CD8-positive, alpha-beta memory T cell (primary cell): ENCODE data around the gene CIAO3. TPM values are rescaled to one million over a fixed set of nuclear protein-coding genes. Genes with fewer than 3 reads are reported as not detected.

ENCODE experiments used
- CTCF ChIA-PET: fragments of 350-600 bp; sonication (Branson Sonifier 250); formaldehyde crosslinking; loops from one replicate; lab custom pipeline; 2021; ENCODE audit warnings: antibody characterized with exemption; lab: Charles Lee
- POLR2A ChIA-PET: fragments of 350-600 bp; sonication (Branson Sonifier 250); formaldehyde crosslinking; loops from one replicate; lab custom pipeline; 2021; ENCODE audit warnings: antibody characterized with exemption; lab: Charles Lee
- DNase-seq, 5 donors: peaks; one replicate each; pipeline versions ENCODE4 v3.0.0 to v3.0.0-alpha.2; 2020 to 2022; ENCODE audit warnings: mixed read lengths in 1 of 5
- H3K27ac ChIP-seq: one replicate; pipeline ENCODE4 v1.7.0; 2013; ENCODE audit warnings: low read depth, mild to moderate bottlenecking, low read length, moderate library complexity
- H3K27me3 ChIP-seq: 2 replicates; pipeline ENCODE4 v1.7.0; 2013; ENCODE audit warnings: low read length, mild to moderate bottlenecking; ENCODE audit not compliant: insufficient read depth, poor library complexity, severe bottlenecking
- H3K36me3 ChIP-seq: 2 replicates; pipeline ENCODE4 v1.7.0; 2013; ENCODE audit warnings: mild to moderate bottlenecking, low read length, moderate library complexity; ENCODE audit not compliant: insufficient read depth
- H3K4me1 ChIP-seq: 2 replicates; pipeline ENCODE4 v1.7.0; 2013; ENCODE audit warnings: mild to moderate bottlenecking, low read length, moderate library complexity; ENCODE audit not compliant: insufficient read depth
- H3K4me3 ChIP-seq: 2 replicates; pipeline ENCODE4 v1.7.0; 2013; ENCODE audit warnings: mild to moderate bottlenecking, low read length
- H3K9me3 ChIP-seq: 2 replicates; pipeline ENCODE4 v1.7.0; 2013; ENCODE audit warnings: mild to moderate bottlenecking, low read length
- H3K27ac Mint-ChIP-seq, 8 donors: one replicate each; pipeline ENCODE4 v1.8.0; 2020 to 2021; ENCODE audit warnings: mixed read lengths in 8 of 8, mild to moderate bottlenecking in 6 of 8, inconsistent platforms in 3 of 8, moderate library complexity in 3 of 8
- H3K27me3 Mint-ChIP-seq, 2 donors: one replicate each; pipeline ENCODE4 v1.8.0; 2020 to 2021; ENCODE audit warnings: mixed read lengths in 2 of 2, mild to moderate bottlenecking in 1 of 2, moderate library complexity in 1 of 2
- H3K36me3 Mint-ChIP-seq, 3 donors: one replicate each; pipeline ENCODE4 v1.8.0; 2020 to 2021; ENCODE audit warnings: mixed read lengths in 3 of 3, inconsistent platforms in 1 of 3, mild to moderate bottlenecking in 1 of 3
- H3K4me1 Mint-ChIP-seq, 3 donors: one replicate each; pipeline ENCODE4 v1.8.0; 2020 to 2021; ENCODE audit warnings: mixed read lengths in 3 of 3, inconsistent platforms in 1 of 3, mild to moderate bottlenecking in 1 of 3
- H3K4me3 Mint-ChIP-seq, 7 donors: one replicate each; pipeline ENCODE4 v1.8.0; 2020 to 2021; ENCODE audit warnings: mixed read lengths in 7 of 7, mild to moderate bottlenecking in 6 of 7, moderate library complexity in 4 of 7, inconsistent platforms in 2 of 7
- H3K9me3 Mint-ChIP-seq, 5 donors: one replicate each; pipeline ENCODE4 v1.8.0; 2020 to 2022; ENCODE audit warnings: mixed read lengths in 5 of 5, mild to moderate bottlenecking in 3 of 5, moderate library complexity in 2 of 5, inconsistent platforms in 1 of 5
- polyA plus RNA-seq: library from polyadenylated mRNA; unstranded; fragments of 300-500 nt; fragmentation: Illumina TruSeq; gene quantifications from one replicate; pipeline ENCODE4 v1.2.3, GENCODE V29; 2021
- total RNA-seq, 2 experiments: library from RNA; stranded (reverse); gene quantifications; one replicate each; pipeline ENCODE4 v1.2.3, GENCODE V29; 2021

CIAO3 gene
- total and polyA plus RNA-seq, 3 experiments from 2014 or later = 23.1 to 37.9 (median 34.8) TPM

DNA sequence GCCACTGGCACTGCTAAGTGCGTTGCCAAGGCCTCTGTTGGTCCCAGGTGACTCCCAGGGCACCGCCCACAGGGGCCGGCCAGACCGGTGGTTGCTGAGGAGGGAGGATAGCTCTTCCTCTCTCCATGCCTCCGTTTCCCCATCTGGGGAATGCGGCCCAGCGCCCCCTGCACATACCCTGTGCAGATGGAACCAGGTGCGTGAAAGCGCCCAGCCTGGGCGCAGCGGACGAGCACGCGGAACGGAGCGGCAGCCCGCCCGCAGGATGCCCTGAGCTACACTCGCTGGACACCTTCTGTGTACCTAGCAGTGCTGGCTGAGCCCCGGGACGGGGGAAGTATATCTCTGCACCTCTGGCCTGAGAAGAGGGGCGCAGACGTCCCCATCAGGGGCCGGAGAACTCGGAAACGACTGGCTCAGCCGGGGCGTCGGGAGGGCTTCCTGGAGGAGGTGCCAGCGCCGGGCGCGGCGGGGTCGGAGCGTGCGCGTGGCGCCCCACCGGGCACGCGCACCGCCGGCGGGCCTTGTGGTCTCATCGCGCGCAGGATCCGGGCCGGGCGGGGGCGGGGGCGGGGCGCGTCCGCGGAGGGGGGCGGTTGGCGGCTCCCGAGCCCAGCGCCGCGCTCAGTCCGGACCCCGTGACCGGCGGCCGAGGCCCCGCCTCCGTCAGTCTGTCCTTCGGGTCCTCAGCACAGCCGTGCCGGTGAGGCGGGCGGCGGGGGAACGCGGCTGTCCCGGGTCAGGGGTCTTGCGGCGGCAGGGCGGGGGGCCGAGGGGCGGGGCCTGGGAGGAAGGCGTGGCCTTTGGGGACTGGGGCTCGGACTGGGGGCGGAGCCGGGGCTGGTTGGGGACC lies 14.1 kb downstream of the CIAO3 start, which contains the start of the genes CCDC78 and HAGHL:
CCDC78 (minus strand) TSS at position 6 of the 853 bp plus-strand sequence. CDS start 76 bp downstream, outside the sequence.
HAGHL (plus strand) TSS at position 669 of the 853 bp plus-strand sequence. CDS start 404 bp downstream, outside the sequence.
- DNase-seq = peak; percentile 64 to 81 (median 68)
- Mint-ChIP-seq H3K36me3 (no peaks in the 10 kb centered on the region), H3K4me1 (peaks cover 0 to 28% (median 3%) of the 10 kb centered on the region in 3 donors), H3K9me3 (no peaks in the 10 kb centered on the region), H3K4me3 (peak within 1 kb of the TSS; percentile 64 to 87 (median 69)), H3K27me3 (no peaks in the 10 kb centered on the region), H3K27ac (peak within 1 kb of the TSS; percentile 12 to 86 (median 64))
- Histone ChIP-seq H3K9me3 (no peaks in the 10 kb centered on the region), H3K27ac (peak within 1 kb of the TSS; percentile 73), H3K4me1 (peaks cover 15% of the 10 kb centered on the region), H3K4me3 (peak within 1 kb of the TSS; percentile 69), H3K27me3 (no peaks in the 10 kb centered on the region), H3K36me3 (no peaks in the 10 kb centered on the region)
- POLR2A ChIA-PET = interaction anchor here (0.5 to 5.4 kb wide), 7 partner anchors 11 to 746 kb away, joined by 3 to 53 read pairs (median 3); partner anchors contain the start of genes CIAO3, METRN, STUB1 and WDR24
- CTCF ChIA-PET = interaction anchor here (0.8 to 22.8 kb wide), 5 partner anchors 9 to 59 kb away, joined by 8 to 332 read pairs (median 59); partner anchors contain the start of genes ANTKMT, CCDC78, CIAO3 and HAGHL

DNA sequence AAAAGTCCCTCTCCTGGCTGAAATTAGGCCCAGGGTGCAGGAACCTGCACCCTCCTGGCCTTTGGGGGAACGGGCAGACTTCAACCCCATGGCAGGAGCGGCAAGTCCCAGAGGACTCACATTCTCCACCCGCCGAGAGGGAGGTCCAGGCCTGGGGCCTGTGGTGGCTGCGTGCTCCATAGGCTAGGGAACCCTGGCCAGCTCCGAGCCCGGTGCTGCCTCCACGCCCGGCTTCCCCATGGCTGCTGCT lies 14.7 kb downstream of the CIAO3 start:
- ChIA-PET POLR2A (interaction anchor here (0.7 to 5.4 kb wide), 4 partner anchors 10 to 30 kb away, joined by 3 to 53 read pairs (median 9); partner anchors contain the start of genes CIAO3 and METRN), CTCF (interaction anchor here (0.8 to 22.8 kb wide), 3 partner anchors 10 to 16 kb away, joined by 8 to 332 read pairs (median 59); partner anchors contain the start of genes CIAO3, HAGHL and METRN)
- Histone ChIP-seq H3K36me3 (no peaks in the 10 kb centered on the region), H3K9me3 (no peaks in the 10 kb centered on the region), H3K4me3 (no peak overlapping the region), H3K27ac (no peak overlapping the region), H3K27me3 (no peaks in the 10 kb centered on the region), H3K4me1 (peaks cover 18% of the 10 kb centered on the region)
- Mint-ChIP-seq H3K9me3 (no peaks in the 10 kb centered on the region), H3K36me3 (no peaks in the 10 kb centered on the region), H3K4me3 (peak overlapping the region in 6 of 7 donors; percentile 63 to 87 (median 70)), H3K4me1 (peaks cover 0 to 28% (median 3%) of the 10 kb centered on the region in 3 donors), H3K27ac (peak overlapping the region in 3 of 8 donors; percentile 77 to 86 (median 77)), H3K27me3 (no peaks in the 10 kb centered on the region)
- no peak for DNase-seq

DNA sequence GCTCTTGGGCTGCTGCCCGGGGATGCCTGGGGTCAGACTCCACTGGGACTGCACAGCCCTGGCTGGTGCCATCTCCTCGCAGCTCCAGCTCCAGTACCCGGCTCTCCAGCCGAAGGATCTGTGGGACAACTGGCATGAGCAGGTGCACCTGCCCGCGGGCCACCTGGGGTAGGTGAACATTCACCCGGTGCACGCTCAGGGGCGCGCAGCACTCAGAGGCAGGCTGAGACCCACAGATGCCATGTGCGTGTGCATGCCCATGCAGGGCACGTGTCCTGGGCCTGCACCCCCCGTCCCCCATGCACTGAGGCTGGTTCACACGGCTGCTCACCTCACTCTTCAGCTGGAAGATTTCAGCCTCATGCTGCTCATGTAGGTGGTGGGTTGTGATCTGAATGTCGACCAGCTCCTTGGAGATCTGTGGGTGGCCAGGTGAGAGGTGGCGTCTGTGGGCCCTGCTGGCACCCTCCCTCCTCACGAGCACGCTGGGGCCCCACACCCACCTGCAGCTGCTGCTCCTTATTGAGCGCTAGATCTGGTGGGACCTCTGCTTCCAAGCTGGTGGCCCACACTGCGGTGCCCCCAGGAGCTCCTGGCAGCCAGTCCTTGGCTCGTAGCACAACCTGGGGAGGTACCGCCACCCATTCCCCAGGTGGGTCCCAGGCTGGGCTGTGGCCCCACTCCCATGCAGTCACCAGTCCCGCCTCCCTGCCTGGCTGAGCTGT lies 15.2 kb downstream of the CIAO3 start:
- no peak overlapping the region for H3K27ac ChIP-seq
- POLR2A ChIA-PET = interaction anchor here (0.6 to 5.4 kb wide), 7 partner anchors 10 to 62 kb away, joined by 3 to 53 read pairs (median 3); partner anchors contain the start of genes CIAO3, JMJD8, METRN and RPUSD1
- peak overlapping the region; percentile 12 to 86 (median 57) for H3K27ac Mint-ChIP-seq

DNA sequence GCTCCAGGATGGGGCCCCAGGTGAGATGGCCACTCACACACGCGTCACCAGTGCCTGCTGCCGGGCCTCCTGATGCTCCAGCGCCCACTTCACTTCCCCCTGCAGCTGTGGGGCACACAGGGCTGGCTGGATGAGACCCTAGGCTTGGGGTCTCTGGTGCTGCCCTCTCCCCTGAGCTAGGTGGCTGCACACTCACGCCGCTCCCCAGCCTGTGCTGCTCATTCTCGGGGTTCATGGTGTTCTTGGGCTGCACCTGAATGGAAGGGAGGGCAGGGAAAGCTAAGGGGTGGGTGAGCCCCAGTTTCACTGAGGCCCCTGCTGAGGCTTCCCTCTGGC lies 15.8 kb downstream of the CIAO3 start:
- Histone ChIP-seq H3K4me1 (peaks cover 25% of the 10 kb centered on the region), H3K4me3 (no peak overlapping the region), H3K27ac (no peak overlapping the region), H3K9me3 (no peaks in the 10 kb centered on the region), H3K36me3 (no peaks in the 10 kb centered on the region), H3K27me3 (no peaks in the 10 kb centered on the region)
- Mint-ChIP-seq H3K36me3 (no peaks in the 10 kb centered on the region), H3K4me1 (peaks cover 5 to 33% (median 6%) of the 10 kb centered on the region in 3 donors), H3K9me3 (no peaks in the 10 kb centered on the region), H3K4me3 (peak overlapping the region in 2 of 7 donors; percentile 81 to 87), H3K27me3 (no peaks in the 10 kb centered on the region), H3K27ac (peak overlapping the region in 5 of 8 donors; percentile 46 to 86 (median 78))
- no peak for DNase-seq
- CTCF ChIA-PET = interaction anchor here (7.2 to 22.8 kb wide), 2 partner anchors 11 kb away, joined by 59 to 332 read pairs; partner anchors contain the start of genes CIAO3, HAGHL and METRN
- POLR2A ChIA-PET = interaction anchor here (0.6 to 5.4 kb wide), 6 partner anchors 9 to 40 kb away, joined by 3 to 53 read pairs (median 3); partner anchors contain the start of genes JMJD8 and METRN

More for the DNA sequence above, 15.2 kb downstream of the CIAO3 start:
- no peaks in the 10 kb centered on the region for H3K36me3 ChIP-seq
- DNase-seq = no peak
- no peaks in the 10 kb centered on the region for H3K9me3 Mint-ChIP-seq
- H3K9me3 ChIP-seq = no peaks in the 10 kb centered on the region
- peak overlapping the region in 5 of 7 donors; percentile 5 to 87 (median 73) for H3K4me3 Mint-ChIP-seq
- peaks cover 0 to 28% (median 3%) of the 10 kb centered on the region in 3 donors for H3K4me1 Mint-ChIP-seq
- CTCF ChIA-PET = interaction anchor here (0.8 to 22.8 kb wide), 3 partner anchors 11 to 15 kb away, joined by 8 to 332 read pairs (median 59); partner anchors contain the start of genes CIAO3, HAGHL and METRN
- H3K27me3 Mint-ChIP-seq = no peaks in the 10 kb centered on the region
- H3K4me1 ChIP-seq = peaks cover 18% of the 10 kb centered on the region
- H3K36me3 Mint-ChIP-seq = no peaks in the 10 kb centered on the region
- H3K27me3 ChIP-seq = no peaks in the 10 kb centered on the region
- H3K4me3 ChIP-seq = no peak overlapping the region

DNA sequence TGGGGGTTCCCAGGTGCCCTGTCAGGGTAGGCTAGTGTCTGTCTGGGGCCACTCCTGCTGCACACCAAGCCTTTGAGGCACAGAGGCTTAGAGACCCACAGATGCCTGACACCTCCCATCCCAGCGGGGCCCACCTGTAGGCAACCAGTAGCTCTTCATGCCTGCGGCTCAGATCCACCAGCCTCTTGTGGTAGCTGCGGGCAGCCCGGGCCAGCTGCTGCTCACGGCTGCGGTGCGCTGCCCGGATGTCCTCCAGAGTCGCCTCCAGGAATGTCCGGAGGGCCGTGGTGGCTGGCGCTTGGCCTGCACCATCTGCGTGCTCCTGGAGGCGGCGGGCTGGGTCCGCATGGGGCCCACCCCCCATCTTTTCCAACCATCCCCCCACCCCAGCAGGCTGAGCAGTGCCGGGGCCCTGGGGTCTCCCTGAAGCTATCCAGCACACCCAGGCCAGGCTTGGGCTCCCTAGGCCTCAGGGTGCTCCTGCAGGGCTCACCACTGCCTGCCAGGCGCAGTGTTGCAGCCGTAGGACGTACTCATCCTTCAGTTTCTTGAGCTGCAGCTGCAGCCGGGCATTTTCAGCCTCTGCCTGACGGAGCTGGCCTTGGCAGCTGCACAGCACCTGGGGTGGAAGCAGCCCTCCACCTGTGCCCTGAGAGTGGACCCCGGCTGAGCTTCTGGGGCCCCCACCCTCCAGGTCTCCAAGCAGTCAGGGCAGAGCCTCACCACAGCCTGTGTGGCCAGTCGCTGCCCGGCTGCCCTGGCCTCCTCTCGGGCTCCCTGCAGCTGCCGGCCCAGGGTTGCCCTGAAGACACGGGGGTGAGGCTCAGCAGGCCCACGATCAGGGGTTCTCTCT lies 16.4 kb downstream of the CIAO3 start:
- H3K27me3 Mint-ChIP-seq = no peaks in the 10 kb centered on the region
- peak overlapping the region in 2 of 8 donors; percentile 51 to 87 for H3K27ac Mint-ChIP-seq
- POLR2A ChIA-PET = interaction anchor here (0.6 to 5.4 kb wide), 4 partner anchors 9 to 40 kb away, joined by 3 to 53 read pairs (median 10); partner anchors contain the start of genes CIAO3, JMJD8 and METRN
- H3K27ac ChIP-seq = no peak overlapping the region
- DNase-seq = no peak
- no peaks in the 10 kb centered on the region for H3K27me3 ChIP-seq
- peaks cover 9 to 39% (median 11%) of the 10 kb centered on the region in 3 donors for H3K4me1 Mint-ChIP-seq
- no peaks in the 10 kb centered on the region for H3K36me3 Mint-ChIP-seq
- no peaks in the 10 kb centered on the region for H3K9me3 ChIP-seq
- no peaks in the 10 kb centered on the region for H3K36me3 ChIP-seq
- peak overlapping the region in 1 of 7 donors; percentile 81 for H3K4me3 Mint-ChIP-seq
- H3K4me3 ChIP-seq = no peak overlapping the region
- no peaks in the 10 kb centered on the region for H3K9me3 Mint-ChIP-seq
- H3K4me1 ChIP-seq = peaks cover 30% of the 10 kb centered on the region
- CTCF ChIA-PET = interaction anchor here (7.2 to 22.8 kb wide), 2 partner anchors 10 to 12 kb away, joined by 59 to 332 read pairs; partner anchors contain the start of genes CIAO3, HAGHL and METRN

DNA sequence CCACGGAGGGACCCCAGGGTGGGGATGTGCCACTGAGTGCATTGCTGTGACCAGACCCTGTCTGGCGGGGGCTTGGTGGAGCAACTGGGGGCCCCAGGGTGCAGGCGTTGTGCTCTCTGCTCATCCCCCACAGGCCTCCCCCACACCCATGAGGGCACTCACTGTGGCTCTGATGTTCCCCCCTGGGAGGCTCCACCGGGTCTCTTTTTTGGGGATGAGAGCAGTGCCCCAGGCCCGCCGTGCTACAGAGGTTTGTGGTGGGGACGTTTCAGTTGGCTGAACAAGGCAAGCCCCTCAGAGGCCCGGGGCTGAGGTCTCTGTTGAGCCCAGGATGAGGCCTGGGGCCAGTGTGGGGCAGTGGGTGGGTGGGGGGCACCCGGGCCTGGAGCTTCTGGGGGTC lies 17.1 kb downstream of the CIAO3 start:
- POLR2A ChIA-PET = interaction anchor here (1.1 to 5.4 kb wide), 2 partner anchors 8 to 17 kb away, joined by 4 to 53 read pairs; partner anchors contain the start of genes CIAO3 and METRN
- no peaks in the 10 kb centered on the region for H3K36me3 Mint-ChIP-seq
- H3K4me3 Mint-ChIP-seq = peak overlapping the region in 3 of 7 donors; percentile 37 to 74 (median 52)

More for the DNA sequence above, 17.1 kb downstream of the CIAO3 start:
- CTCF ChIA-PET = interaction anchor here (7.2 to 22.8 kb wide), 2 partner anchors 9 to 13 kb away, joined by 59 to 332 read pairs; partner anchors contain the start of genes CIAO3, HAGHL and METRN
- Mint-ChIP-seq H3K27ac (peak overlapping the region in 3 of 8 donors; percentile 47 to 87 (median 47)), H3K9me3 (no peaks in the 10 kb centered on the region), H3K27me3 (no peaks in the 10 kb centered on the region), H3K4me1 (peaks cover 16 to 47% (median 18%) of the 10 kb centered on the region in 3 donors)
- H3K36me3 ChIP-seq = no peaks in the 10 kb centered on the region
- no peak overlapping the region for H3K4me3 ChIP-seq
- H3K27me3 ChIP-seq = no peaks in the 10 kb centered on the region
- peaks cover 36% of the 10 kb centered on the region for H3K4me1 ChIP-seq
- no peak overlapping the region for H3K27ac ChIP-seq
- no peaks in the 10 kb centered on the region for H3K9me3 ChIP-seq
- DNase-seq = no peak
